Keratinocyte (primary cell): ENCODE results near the gene SAMM50. TPM values are rescaled to one million over a fixed set of nuclear protein-coding genes. Genes with fewer than 3 reads are reported as not detected.

Source experiments
- DNase-seq: peaks from one replicate; pipeline ENCODE4 v3.0.0-alpha.2; 2011; ENCODE audit warnings: low read depth, missing footprints, low spot score
- FAIRE-seq: peaks from 2 replicates; lab custom pipeline; 2011; peaks lifted over from hg19 to GRCh38; lab: Jason Lieb, UNC
- H2AFZ ChIP-seq: 2 replicates; pipeline ENCODE4 v1.6.0; 2012; ENCODE audit warnings: low read length, control low read depth, inconsistent platforms; ENCODE audit not compliant: control insufficient read depth
- H3K27ac ChIP-seq: 2 replicates; pipeline ENCODE4 v1.5.1; 2011; ENCODE audit warnings: low read length; ENCODE audit not compliant: control insufficient read depth, insufficient read depth
- H3K27me3 ChIP-seq: 3 replicates; pipeline ENCODE4 v1.6.0; 2011; ENCODE audit warnings: low read length; ENCODE audit not compliant: control insufficient read depth, insufficient read depth; ENCODE audit errors: extremely low read depth
- H3K36me3 ChIP-seq, 2 experiments: 2 replicates in 1 of 2; 3 replicates in 1 of 2; pipeline ENCODE4 v1.5.1; 2011; ENCODE audit warnings: low read length in 2 of 2, mild to moderate bottlenecking in 1 of 2; ENCODE audit not compliant: control insufficient read depth in 2 of 2, insufficient read depth in 2 of 2; ENCODE audit errors: extremely low read depth in 1 of 2
- H3K4me1 ChIP-seq: 3 replicates; pipeline ENCODE4 v1.5.1; 2011; ENCODE audit warnings: low read length; ENCODE audit not compliant: control insufficient read depth, insufficient read depth; ENCODE audit errors: extremely low read depth
- H3K4me2 ChIP-seq: 3 replicates; pipeline ENCODE4 v1.6.0; 2011; ENCODE audit warnings: low read depth, low read length; ENCODE audit not compliant: control insufficient read depth, insufficient read depth; ENCODE audit errors: extremely low read depth
- H3K4me3 ChIP-seq, 3 experiments: fragments of 200-600 bp in 1 of 3; sonication (generic) in 1 of 3; 2 replicates in 2 of 3; 3 replicates in 1 of 3; pipeline ENCODE4 v1.5.1; 2011 to 2016; ENCODE audit warnings: low read length in 3 of 3, mild to moderate bottlenecking in 3 of 3, control low read depth in 2 of 3, inconsistent platforms in 1 of 3, low read depth in 1 of 3, mixed read lengths in 1 of 3, mixed run types in 1 of 3, moderate library complexity in 1 of 3; ENCODE audit not compliant: control insufficient read depth in 2 of 3, insufficient read depth in 2 of 3; ENCODE audit errors: extremely low read depth in 1 of 3
- H3K79me2 ChIP-seq: 2 replicates; pipeline ENCODE4 v1.6.0; 2012; ENCODE audit warnings: low read length; ENCODE audit not compliant: control insufficient read depth, insufficient read depth
- H3K9ac ChIP-seq: 3 replicates; pipeline ENCODE4 v1.6.0; 2011; ENCODE audit warnings: low read length; ENCODE audit not compliant: control insufficient read depth, insufficient read depth; ENCODE audit errors: extremely low read depth
- H3K9me1 ChIP-seq: 3 replicates; pipeline ENCODE4 v1.6.0; 2011; ENCODE audit warnings: low read length; ENCODE audit not compliant: control insufficient read depth, insufficient read depth; ENCODE audit errors: extremely low read depth
- H3K9me3 ChIP-seq: 2 replicates; pipeline ENCODE4 v1.5.1; 2012; ENCODE audit warnings: low read depth, low read length; ENCODE audit not compliant: control insufficient read depth
- H4K20me1 ChIP-seq: 3 replicates; pipeline ENCODE4 v1.6.0; 2011; ENCODE audit warnings: low read length; ENCODE audit not compliant: control insufficient read depth, insufficient read depth; ENCODE audit errors: extremely low read depth
- CTCF ChIP-seq, 3 experiments: IDR thresholded peaks in 1 of 3; conservative IDR thresholded peaks in 1 of 3; optimal IDR thresholded peaks in 1 of 3; 2 replicates in 2 of 3; 3 replicates in 1 of 3; pipeline versions ENCODE3 to v1.5.1; 2011; ENCODE audit warnings: low read length in 3 of 3, mild to moderate bottlenecking in 3 of 3, moderate library complexity in 2 of 3, control low read depth in 1 of 3, inconsistent platforms in 1 of 3; ENCODE audit not compliant: insufficient read depth in 2 of 3; ENCODE audit errors: extremely low read depth in 1 of 3
- EZH2 ChIP-seq: IDR thresholded peaks from one replicate; pipeline ENCODE4 v1.6.1; 2012; ENCODE audit warnings: inconsistent platforms, mild to moderate bottlenecking, low read length, moderate library complexity
- dilution Hi-C: fragments of 300-500 bp; cut with MboI; formaldehyde crosslinking; loops from one replicate; pipeline ENCODE4 v1.7.0; 2020; ENCODE audit warnings: low sequenced_read_pairs; ENCODE audit not compliant: extremely low pct_ligation_motif_present
- polyA plus RNA-seq, 5 experiments: library from polyadenylated mRNA; depleted of rRNA in 3 of 5; stranded (reverse) in 3 of 5; stranded (forward) in 1 of 5; unstranded in 1 of 5; fragments of >200 nt; gene quantifications; 1 replicate in 1 of 5; 2 replicates in 3 of 5; 3 replicates in 1 of 5; pipeline versions ENCODE4 v1.2.1 to v1.2.3, GENCODE V29; 2011 to 2012; ENCODE audit warnings: missing spikeins in 2 of 5, low read depth in 1 of 5, low replicate concordance in 1 of 5

SAMM50 gene
- polyA plus RNA-seq, 1 donor (not counting 4 experiments of a cell fraction or from before 2014, with no cell fraction given): 54.6 TPM

- Histone ChIP-seq H3K9ac (no peak overlapping the region), H4K20me1 (no peaks in the 10 kb centered on the region), H3K9me3 (no peaks in the 10 kb centered on the region), H3K27me3 (peaks cover 7% of the 10 kb centered on the region), H3K4me3 (no peak overlapping the region), H3K9me1 (peaks cover 2% of the 10 kb centered on the region), H3K36me3 (no peaks in the 10 kb centered on the region), H3K4me1 (peaks cover 11% of the 10 kb centered on the region), H3K4me2 (no peak overlapping the region), H2AFZ (no peak overlapping the region), H3K79me2 (no peaks in the 10 kb centered on the region), H3K27ac (no peak overlapping the region)
- TF ChIP-seq CTCF (optimal IDR thresholded peaks at IDR 0.05 in 1 of 3, IDR thresholded peaks at IDR 0.05 in 1 of 3, conservative IDR thresholded peaks at IDR 0.05 in 1 of 3; ENCODE audit: extremely low read depth in 1 of 3, insufficient read depth in 2 of 3, low read length in 3 of 3): no peak
- no peak for TF ChIP-seq EZH2
- dilution Hi-C loops: no loop called here
- FAIRE-seq (no peak), DNase-seq (no peak)
Measured at GRCh38 chr22:44020981-44021380, 65.7 kb downstream of the SAMM50 start.

GRCh38 chr22:44023404-44024287, 68.4 kb downstream of the SAMM50 start:
- Histone ChIP-seq H3K4me1 (peaks cover 11% of the 10 kb centered on the region), H3K9me3 (no peaks in the 10 kb centered on the region), H3K27ac (no peak overlapping the region), H3K4me3 (peak overlapping the region; percentile 33 to 58 (median 43)), H3K27me3 (peaks cover 7% of the 10 kb centered on the region), H3K79me2 (no peaks in the 10 kb centered on the region), H3K36me3 (no peaks in the 10 kb centered on the region), H2AFZ (peak overlapping the region; percentile 94), H3K9me1 (no peaks in the 10 kb centered on the region), H4K20me1 (no peaks in the 10 kb centered on the region), H3K4me2 (peak overlapping the region; percentile 78), H3K9ac (peak overlapping the region; percentile 68)
- FAIRE-seq: no peak
- dilution Hi-C loops: no loop called here
- DNase-seq: no peak
- TF ChIP-seq EZH2: no peak
- TF ChIP-seq CTCF (optimal IDR thresholded peaks at IDR 0.05 in 1 of 3, IDR thresholded peaks at IDR 0.05 in 1 of 3, conservative IDR thresholded peaks at IDR 0.05 in 1 of 3; ENCODE audit: extremely low read depth in 1 of 3, insufficient read depth in 2 of 3, low read length in 3 of 3): no peak
